SU-DHL-6 (cell line): ENCODE data around the gene RAPSN.

Source experiments
- CTCF ChIP-seq: fragments of 200-600 bp; sonication (generic); IDR thresholded peaks from one replicate; pipeline ENCODE4 v1.5.1; 2017; ENCODE audit warnings: antibody characterized with exemption, mild to moderate bottlenecking, low read length, moderate library complexity; ENCODE audit not compliant: insufficient read depth, poor library complexity, severe bottlenecking
- EZH2phosphoT487 ChIP-seq: fragments of 200-600 bp; sonication (generic), shearing (Covaris generic); conservative IDR thresholded peaks from 2 replicates; pipeline ENCODE4 v1.6.1; 2018; ENCODE audit warnings: mild to moderate bottlenecking, antibody characterized with exemption, low read length, moderate library complexity, mixed read lengths

- no peak for TF ChIP-seq CTCF
- TF ChIP-seq EZH2phosphoT487, result no peak
These were observed 49.2 kb upstream of the RAPSN start for GRCh38 chr11:47498149-47498548.
